ENCODE data around the gene SEMA4C. TPM values are rescaled to one million over a fixed set of nuclear protein-coding genes. Genes with fewer than 3 reads are reported as not detected.

SEMA4C gene
- total RNA-seq, 1 donor from 2014 or later: 24.3 TPM

DNA sequence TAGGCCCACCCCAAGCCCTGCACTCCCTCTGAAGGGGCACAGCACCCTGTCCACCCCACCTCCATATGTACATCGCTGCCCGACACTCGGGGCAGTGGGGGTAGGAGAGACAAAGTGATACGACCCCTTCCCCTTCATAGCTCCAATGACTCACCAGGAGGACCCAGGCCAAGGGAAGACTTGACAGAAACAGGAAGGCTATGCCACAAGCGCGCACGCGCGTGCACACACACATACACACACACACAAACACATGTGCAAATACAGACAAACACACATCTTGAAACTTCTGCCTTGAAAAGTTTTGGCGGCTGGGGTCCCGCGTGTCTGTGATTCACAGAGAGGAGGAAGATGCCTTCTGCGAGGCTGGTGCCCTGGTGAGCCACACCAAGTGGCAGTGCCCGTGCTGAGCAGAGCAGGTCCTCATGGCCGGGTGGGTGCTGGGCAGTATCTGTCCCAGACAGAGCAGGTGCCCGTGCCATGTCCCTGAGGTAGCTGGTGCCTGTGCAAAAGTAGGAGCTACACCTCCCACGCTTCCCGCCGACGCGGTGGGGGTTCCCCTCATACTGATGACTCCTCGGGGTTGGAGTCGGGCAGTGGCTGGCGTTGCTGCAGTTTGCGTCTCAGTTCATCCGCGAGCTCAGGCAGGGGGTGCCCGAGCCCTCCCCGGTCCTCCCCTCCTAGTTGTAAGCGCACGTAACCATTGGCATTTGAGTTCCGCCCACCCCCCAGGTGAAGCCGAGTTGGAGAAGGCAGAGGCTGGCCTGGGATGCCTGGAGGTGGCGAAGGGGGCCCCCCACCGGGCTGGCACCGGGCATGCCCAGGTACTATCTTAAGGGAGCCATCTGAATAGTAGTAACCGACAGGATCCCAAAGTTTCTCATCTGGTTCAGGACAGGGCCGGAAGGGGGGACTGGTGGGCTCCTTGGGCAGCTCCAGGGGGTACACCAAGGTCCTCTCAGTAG lies 9.5 kb downstream of the SEMA4C start:
- intact Hi-C loops (cut with DNase I): no loop called here
- Histone ChIP-seq H3K4me3 (no peak overlapping the region), H3K9me3 (no peaks in the 10 kb centered on the region), H3K36me3 (peaks cover 54% of the 10 kb centered on the region), H3K27me3 (ENCODE audit: low read depth) (peaks cover 4% of the 10 kb centered on the region), H3K27ac (no peak overlapping the region), H3K4me1 (peaks cover 31% of the 10 kb centered on the region)
- ATAC-seq (no peak), DNase-seq (no peak)
- TF ChIP-seq, protein P1, sequence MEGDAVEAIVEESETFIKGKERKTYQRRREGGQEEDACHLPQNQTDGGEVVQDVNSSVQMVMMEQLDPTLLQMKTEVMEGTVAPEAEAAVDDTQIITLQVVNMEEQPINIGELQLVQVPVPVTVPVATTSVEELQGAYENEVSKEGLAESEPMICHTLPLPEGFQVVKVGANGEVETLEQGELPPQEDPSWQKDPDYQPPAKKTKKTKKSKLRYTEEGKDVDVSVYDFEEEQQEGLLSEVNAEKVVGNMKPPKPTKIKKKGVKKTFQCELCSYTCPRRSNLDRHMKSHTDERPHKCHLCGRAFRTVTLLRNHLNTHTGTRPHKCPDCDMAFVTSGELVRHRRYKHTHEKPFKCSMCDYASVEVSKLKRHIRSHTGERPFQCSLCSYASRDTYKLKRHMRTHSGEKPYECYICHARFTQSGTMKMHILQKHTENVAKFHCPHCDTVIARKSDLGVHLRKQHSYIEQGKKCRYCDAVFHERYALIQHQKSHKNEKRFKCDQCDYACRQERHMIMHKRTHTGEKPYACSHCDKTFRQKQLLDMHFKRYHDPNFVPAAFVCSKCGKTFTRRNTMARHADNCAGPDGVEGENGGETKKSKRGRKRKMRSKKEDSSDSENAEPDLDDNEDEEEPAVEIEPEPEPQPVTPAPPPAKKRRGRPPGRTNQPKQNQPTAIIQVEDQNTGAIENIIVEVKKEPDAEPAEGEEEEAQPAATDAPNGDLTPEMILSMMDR (IDR thresholded peaks at IDR 0.05): no peak

DNA sequence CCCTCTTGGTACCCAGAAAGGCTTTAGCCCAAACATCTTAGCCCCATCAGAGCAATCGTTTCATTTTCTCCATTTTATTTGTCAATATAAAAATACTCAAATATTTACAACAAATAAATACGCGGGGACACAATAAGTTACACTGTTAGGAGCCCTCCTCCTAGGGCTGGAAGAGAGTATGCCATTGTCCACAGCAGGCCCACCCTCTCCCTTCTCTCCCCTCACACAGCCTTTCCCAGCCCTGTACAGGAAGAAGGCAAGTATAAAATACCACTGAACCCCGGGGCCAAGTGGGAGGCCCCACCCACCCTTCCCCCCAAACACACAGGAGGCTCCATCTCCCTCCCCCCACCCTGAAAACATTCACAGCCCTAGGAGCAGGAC lies 10.2 kb downstream of the SEMA4C start:
- Histone ChIP-seq H3K4me3 (no peak overlapping the region), H3K36me3 (peaks cover 47% of the 10 kb centered on the region), H3K9me3 (no peaks in the 10 kb centered on the region), H3K27me3 (ENCODE audit: low read depth) (peaks cover 4% of the 10 kb centered on the region), H3K27ac (no peak overlapping the region), H3K4me1 (peaks cover 29% of the 10 kb centered on the region)
- ATAC-seq (no peak), DNase-seq (no peak)
- intact Hi-C loops (cut with DNase I): loop anchor here (10.0 kb wide), 1 partner anchor 115 kb away; no protein-coding TSS in a partner anchor
- TF ChIP-seq, protein P1 (IDR thresholded peaks at IDR 0.05): no peak

DNA sequence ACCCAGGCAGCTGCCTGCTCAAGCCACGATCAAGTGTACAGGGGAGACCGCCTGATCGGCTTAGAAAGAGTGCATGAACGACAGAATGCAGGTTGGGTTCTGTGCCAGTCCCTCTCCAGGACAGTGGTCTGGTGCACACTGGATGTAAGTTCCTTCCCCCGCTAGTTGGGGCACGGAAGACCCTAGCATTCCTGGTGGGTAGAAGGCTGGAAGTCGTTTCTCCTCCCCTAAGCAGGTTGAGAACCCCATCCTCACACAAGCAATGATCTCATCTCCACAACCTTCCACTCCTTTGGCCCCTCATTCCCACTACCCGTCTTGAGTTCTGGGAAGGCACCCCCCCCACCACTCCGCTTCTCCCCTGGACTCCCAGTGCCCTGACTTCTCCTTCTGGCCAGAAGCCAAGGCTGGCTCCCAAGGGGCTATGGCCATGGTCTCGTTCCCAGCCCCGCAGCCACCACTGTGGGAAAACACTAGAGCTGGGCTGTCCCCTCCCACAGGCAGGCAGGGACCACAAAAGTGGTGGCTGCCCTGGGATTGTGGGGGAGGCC lies 10.7 kb downstream of the SEMA4C start:
- no peak for ATAC-seq
- Histone ChIP-seq H3K27ac (peak overlapping the region; percentile 63), H3K27me3 (ENCODE audit: low read depth) (peaks cover 4% of the 10 kb centered on the region), H3K36me3 (peaks cover 43% of the 10 kb centered on the region), H3K4me1 (peaks cover 24% of the 10 kb centered on the region), H3K9me3 (no peaks in the 10 kb centered on the region), H3K4me3 (peak overlapping the region; percentile 84)
- TF ChIP-seq, protein P1 (IDR thresholded peaks at IDR 0.05): no peak
- no peak for DNase-seq
- intact Hi-C loops (cut with DNase I): loop anchor here (10.0 kb wide), 1 partner anchor 116 kb away; no protein-coding TSS in a partner anchor

DNA sequence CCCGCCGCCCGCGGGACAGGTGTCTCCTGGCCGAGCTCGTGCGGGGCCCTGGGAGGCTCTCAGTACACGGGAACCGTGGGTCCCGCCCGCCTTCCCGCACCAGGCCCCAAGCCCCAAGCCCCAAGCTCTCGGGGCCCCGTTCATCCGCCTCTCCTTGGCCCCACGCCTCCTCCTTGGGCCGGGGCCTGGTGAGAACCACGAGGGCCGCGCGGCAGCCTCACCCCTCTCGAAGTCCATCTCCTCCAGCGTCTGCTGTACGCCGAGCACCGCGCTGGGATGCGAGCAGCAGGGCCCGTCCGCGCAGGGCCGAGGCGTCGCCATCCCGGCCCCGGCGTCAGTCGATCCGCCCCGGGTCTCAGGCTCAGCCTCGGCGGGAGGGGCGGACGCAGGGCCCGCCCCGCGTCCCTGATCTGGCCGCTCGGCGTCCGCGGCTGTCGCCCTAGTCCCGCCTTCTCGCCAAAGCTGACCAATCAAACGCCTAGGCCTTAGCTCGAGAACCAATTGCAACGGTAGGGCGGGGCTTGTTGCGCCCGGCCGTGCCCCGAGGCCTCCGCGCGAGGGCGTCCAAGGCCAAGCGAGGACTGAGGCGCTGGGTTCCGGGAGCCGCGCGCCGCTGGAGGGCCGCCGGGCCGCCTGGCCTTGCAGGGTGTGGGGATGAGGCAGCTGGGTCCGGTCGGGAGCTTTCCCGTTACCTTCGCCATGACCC lies 12.1 kb downstream of the SEMA4C start, which contains the start of gene ANKRD39:
Gene ANKRD39 (minus strand): TSS at position 350 of the 706 bp plus-strand sequence. CDS start 29 bp downstream, at position 321.
- TF ChIP-seq, protein P1 (IDR thresholded peaks at IDR 0.05): peak; percentile 88
- peaks cover 4% of the 10 kb centered on the region for H3K27me3 ChIP-seq (ENCODE audit: low read depth)
- peaks cover 22% of the 10 kb centered on the region for H3K4me1 ChIP-seq
- peak within 1 kb of the TSS; percentile 84 for H3K4me3 ChIP-seq
- DNase-seq (peak; percentile 98), ATAC-seq (peak; percentile 98)
- no peaks in the 10 kb centered on the region for H3K9me3 ChIP-seq
- intact Hi-C loops (cut with DNase I): loop anchor here (10.0 kb wide), 1 partner anchor 117 kb away; no protein-coding TSS in a partner anchor
- H3K27ac ChIP-seq: peak within 1 kb of the TSS; percentile 83
- peaks cover 43% of the 10 kb centered on the region for H3K36me3 ChIP-seq
